Brain microvascular endothelial cell (primary cell): ENCODE data around the gene GTF2B.

Experiments
- DNase-seq: peaks from one replicate; pipeline ENCODE4 v3.0.0-alpha.2; 2020
- H3K27ac ChIP-seq: fragments of 250-450 bp; sonication (Bioruptor Pico); 2 replicates; pipeline ENCODE4 v1.5.1; 2020; ENCODE audit warnings: mild to moderate bottlenecking, moderate library complexity
- H3K27me3 ChIP-seq: fragments of 250-450 bp; sonication (Bioruptor Pico); replicated peaks from 2 replicates; pipeline ENCODE4 v1.5.1; 2020; ENCODE audit warnings: mild to moderate bottlenecking
- H3K36me3 ChIP-seq: fragments of 250-450 bp; sonication (Bioruptor Pico); replicated peaks from 2 replicates; pipeline ENCODE4 v1.5.1; 2020; ENCODE audit warnings: mild to moderate bottlenecking
- H3K4me3 ChIP-seq: 2 replicates; pipeline ENCODE4 v1.5.1; 2011; ENCODE audit warnings: low read depth, mild to moderate bottlenecking, control low read depth, low read length, moderate library complexity
- CTCF ChIP-seq: IDR thresholded peaks from 2 replicates; pipeline ENCODE4 v1.5.1; 2011; ENCODE audit warnings: low read depth, mild to moderate bottlenecking, moderate library complexity, low read length, control low read depth, inconsistent platforms; ENCODE audit errors: missing control alignments
- in situ Hi-C: cut with HindIII; loops from 2 replicates; pipeline ENCODE4 v1.10.0; 2017; ENCODE audit warnings: low sequenced_read_pairs, low pct_ligation_motif_present

The GTF2B gene

DNA sequence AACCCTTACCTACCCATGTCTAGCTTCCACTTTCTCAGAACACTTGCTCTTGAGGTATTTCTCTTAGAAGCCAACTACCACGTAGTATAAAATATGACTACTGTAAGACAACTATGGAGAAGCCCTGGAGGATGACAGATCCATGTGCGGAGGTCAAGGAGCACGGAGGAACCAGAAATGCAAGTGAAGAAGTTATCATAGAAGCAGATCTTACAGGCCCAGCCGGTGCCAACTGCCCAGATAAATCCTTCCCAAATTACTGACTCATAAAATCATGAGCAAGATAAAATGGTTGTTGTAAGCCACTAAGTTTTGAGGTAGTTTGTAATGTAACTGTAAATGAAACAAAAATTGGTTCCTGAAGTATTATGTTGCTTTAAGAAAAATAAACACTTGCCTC, 12.6 kb downstream of the GTF2B start:
- Histone ChIP-seq H3K27ac (no peak overlapping the region), H3K36me3 (peaks cover 11% of the 10 kb centered on the region), H3K4me3 (no peak overlapping the region), H3K27me3 (no peaks in the 10 kb centered on the region)
- TF ChIP-seq CTCF = no peak
- in situ Hi-C loops = no loop called here
- DNase-seq = no peak

- Histone ChIP-seq H3K4me3 (no peak overlapping the region), H3K27me3 (no peaks in the 10 kb centered on the region)
These were observed 13.5 kb downstream of the GTF2B start for GRCh38 chr1:88877911-88878310.

GRCh38 chr1:88877382-88877825, 14.0 kb downstream of the GTF2B start:
- no peak overlapping the region for H3K27ac ChIP-seq
- peaks cover 11% of the 10 kb centered on the region for H3K36me3 ChIP-seq
- TF ChIP-seq CTCF = peak; percentile 26
- in situ Hi-C loops = no loop called here
- no peaks in the 10 kb centered on the region for H3K27me3 ChIP-seq
- no peak overlapping the region for H3K4me3 ChIP-seq
- DNase-seq = peak; percentile 12

More at GRCh38 chr1:88877911-88878310, 13.5 kb downstream of the GTF2B start:
- no peak for TF ChIP-seq CTCF
- Histone ChIP-seq H3K27ac (no peak overlapping the region), H3K36me3 (peaks cover 11% of the 10 kb centered on the region)
- in situ Hi-C loops = no loop called here
- no peak for DNase-seq

- peaks cover 9% of the 10 kb centered on the region for H3K36me3 ChIP-seq
- in situ Hi-C loops = no loop called here
- TF ChIP-seq CTCF = no peak
- DNase-seq = no peak
- no peaks in the 10 kb centered on the region for H3K27me3 ChIP-seq
- H3K4me3 ChIP-seq = no peak overlapping the region
- no peak overlapping the region for H3K27ac ChIP-seq
These were observed 14.6 kb downstream of the GTF2B start for GRCh38 chr1:88876573-88877365.

GRCh38 chr1:88875595-88875994, 15.8 kb downstream of the GTF2B start:
- H3K4me3 ChIP-seq = no peak overlapping the region
- in situ Hi-C loops = no loop called here
- no peak for DNase-seq
- H3K36me3 ChIP-seq = peaks cover 3% of the 10 kb centered on the region
- TF ChIP-seq CTCF = no peak
- H3K27me3 ChIP-seq = no peaks in the 10 kb centered on the region
- no peak overlapping the region for H3K27ac ChIP-seq
